SW480 (cell line): Measurements from ENCODE around the gene EPHA10.

Source experiments
- DNase-seq: peaks from one replicate; pipeline ENCODE4 v3.0.0-alpha.2; 2016; ENCODE audit warnings: low spot score

The EPHA10 gene

DNA sequence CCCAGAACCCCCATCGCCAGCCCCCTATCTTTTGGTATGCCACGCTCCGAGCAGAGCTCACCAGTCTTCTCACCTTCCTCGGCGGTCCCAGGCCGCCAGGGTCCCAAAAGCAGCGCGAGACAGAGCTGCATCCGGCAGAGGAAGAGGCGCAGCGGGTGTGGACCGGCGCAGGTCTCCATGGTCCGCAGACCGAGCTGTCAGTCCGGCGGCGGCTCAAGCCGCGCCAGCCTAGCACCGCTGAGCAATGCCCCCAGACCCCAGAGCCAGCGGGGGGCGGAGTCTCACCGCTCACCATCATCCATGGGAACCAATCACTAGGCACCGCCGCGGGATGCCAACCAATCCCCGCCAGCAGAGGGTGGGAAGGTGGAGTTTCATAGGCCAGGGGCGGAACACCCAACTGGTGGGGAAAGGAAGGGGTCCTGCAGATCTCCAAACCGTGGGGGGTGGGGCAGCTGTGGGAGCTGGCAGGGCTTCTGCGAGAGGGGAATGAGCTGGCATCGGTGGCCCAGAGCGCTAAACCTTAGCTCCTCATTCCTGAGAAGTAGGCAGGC lies at the start of gene EPHA10:
TSS of gene EPHA10 (minus strand) at position 233 of the 554 bp plus-strand sequence. CDS start at position 179, 54 bp downstream.
- no peak for DNase-seq

DNA sequence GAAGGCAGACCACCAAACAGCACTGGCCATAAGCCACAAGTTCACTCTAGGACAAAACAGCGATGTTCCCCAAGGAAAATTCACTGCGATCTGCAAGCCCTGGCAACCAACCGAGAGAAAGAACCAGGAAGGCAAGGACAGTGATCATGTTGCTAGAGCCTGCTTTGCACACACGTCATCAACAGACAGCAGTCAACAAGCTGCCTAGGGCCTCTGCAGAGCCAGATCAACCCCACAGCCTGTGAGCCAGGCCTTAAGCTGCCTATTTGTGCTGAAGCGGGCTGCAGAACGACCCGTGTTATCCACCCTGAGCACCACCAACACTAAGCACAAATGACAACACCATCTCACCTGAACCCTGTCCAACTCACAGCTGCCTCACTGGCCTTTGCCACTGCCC lies 49.3 kb upstream of the EPHA10 start:
- DNase-seq, result no peak

DNA sequence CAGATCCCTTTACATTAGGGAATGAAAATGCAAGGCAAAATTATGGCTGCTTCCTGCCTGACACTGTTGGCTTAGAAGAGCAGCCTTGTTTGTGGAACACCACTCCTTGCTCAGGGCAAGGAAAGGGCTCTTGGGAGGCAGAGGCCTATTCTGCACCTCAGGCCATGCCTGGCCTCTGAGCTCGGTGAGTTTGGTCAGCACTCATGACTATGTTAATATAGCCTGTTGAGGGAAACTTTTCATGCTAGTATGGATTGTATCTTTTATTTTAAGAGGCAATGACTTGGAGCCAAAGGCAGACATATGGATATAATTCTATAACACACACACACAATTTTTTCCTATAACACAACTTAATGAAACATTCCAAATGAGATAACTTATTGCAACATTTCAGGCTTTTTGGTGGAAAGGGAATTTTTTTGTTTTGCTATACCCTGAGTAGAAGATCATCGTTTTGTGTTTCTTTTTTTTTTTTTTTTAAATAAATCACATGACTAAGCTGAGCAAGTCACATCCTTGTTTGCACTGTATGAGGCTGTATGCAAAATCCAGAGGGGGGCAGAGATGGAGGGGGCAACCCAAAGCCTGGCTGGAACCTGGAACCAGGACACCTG lies 48.7 kb upstream of the EPHA10 start:
- no peak for DNase-seq

- peak; percentile 77 for DNase-seq
These were observed 46.2 kb upstream of the EPHA10 start for GRCh38 chr1:37811027-37811655.

DNA sequence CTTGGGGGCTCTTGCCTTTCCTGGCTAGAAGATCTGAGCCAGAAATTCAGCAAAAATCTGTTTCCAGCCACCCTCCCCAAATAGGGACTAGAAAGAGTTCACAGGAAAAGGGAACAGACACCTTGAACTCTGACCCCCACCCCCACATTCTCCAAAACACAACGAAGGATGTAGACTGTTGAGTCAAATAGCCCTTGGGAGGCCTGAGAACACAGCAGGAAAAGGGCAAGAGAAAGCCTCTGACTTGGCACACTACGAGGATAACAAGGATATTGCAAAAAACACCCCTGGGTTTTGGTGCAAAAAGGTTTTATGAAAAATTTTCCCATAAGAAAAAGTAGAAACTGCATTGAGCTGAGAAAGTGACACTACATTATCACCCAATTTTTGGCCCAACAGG lies 45.0 kb upstream of the EPHA10 start:
- no peak for DNase-seq

DNA sequence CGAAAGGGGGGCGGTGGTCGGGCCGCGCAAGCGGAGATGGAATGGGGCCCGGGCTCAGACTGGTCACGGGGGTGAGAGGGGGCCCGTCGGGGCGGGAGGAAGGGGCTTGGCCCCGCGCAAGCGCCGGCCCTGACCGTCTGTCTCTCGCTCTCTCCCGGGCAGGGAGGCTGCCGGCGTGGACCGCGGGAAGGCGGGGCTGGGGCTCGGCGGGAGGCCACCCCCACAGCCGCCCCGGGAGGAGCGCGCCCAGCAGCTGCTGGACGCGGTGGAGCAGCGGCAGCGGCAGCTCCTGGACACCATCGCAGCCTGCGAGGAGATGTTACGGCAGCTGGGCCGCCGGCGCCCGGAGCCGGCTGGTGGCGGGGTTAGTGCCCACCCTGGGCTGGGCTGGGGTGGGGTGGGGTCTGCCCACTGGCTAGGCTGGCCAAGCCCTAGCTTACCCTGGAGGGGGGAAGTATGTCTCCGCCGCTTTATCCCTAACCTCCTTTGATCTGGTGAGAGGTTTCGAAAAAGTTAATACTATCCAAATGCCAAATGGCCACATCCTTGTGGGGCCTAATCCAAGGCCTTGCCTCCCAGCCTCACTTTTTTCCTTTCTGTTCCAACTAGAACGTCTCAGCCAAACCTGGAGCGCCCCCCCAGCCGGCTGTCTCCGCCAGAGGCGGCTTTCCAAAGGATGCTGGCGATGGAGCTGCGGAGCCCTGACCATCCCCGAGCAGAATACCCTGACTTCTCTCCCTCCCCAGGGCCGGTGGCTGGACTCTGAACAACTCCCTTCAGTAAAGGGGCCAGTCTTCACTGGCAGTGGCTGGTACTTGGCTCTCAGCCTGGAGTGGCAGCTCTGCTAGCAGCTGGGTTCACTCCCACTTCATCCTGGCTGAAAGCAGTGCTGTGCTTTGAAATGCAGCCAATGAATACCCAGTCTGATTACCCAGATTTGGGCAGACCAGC lies 43.7 kb upstream of the EPHA10 start:
- DNase-seq, result peak; percentile 71

DNA sequence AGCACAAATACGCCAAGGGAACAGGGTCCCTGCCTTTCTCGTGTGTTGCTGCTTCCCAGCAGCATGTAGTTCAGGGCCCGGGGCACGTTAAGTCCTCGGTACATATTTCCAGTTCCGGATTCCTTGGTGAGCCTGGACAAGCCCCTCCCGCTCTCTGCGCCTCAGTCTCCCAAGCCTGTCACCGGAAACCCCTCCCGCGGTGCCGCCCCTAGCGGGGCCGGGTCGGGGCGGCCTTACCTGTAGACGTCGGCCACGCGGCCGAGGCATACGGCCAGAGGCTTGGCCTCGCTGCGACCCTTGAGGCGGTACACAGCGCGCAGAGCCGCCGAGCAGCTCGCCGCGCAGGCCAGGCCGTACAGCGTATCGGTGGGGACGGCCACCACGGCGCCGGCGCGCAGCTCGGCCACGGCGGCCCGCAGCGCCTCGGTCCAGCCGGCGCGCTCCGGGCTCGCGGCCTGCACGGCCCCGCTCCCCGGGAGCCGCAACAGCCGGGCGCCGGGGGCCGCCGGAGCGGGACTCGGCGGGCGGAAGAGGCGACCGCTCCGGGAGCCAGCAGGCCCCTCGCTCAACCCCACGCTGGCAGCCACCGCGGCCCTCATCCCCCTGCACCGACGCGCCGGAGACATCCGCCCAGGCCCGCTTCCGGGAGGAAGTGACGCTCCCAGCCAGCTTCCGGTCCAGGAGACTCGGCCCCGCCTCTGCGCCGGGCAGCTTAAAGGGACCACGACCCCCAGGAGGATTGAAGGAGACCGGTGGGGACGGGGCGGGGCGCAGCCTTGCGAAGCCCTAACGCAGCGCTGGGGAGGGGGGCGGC lies 42.8 kb upstream of the EPHA10 start, which contains the start of the genes C1orf122 and YRDC:
TSS of gene C1orf122 (plus strand) at position 236 of the 814 bp plus-strand sequence. CDS start 615 bp downstream, outside the sequence.
TSS of gene YRDC (minus strand) at position 654 of the 814 bp plus-strand sequence. CDS start at position 626, 28 bp downstream.
- DNase-seq, result peak; percentile 92

- DNase-seq, result no peak
These were observed 42.3 kb upstream of the EPHA10 start for GRCh38 chr1:37807220-37807554.

GRCh38 chr1:37802439-37802838 lies 37.5 kb upstream of the EPHA10 start:
- no peak for DNase-seq

- peak; percentile 12 for DNase-seq
These were observed 32.9 kb upstream of the EPHA10 start for GRCh38 chr1:37797750-37798345.

GRCh38 chr1:37795340-37796125 lies 30.6 kb upstream of the EPHA10 start:
- peak; percentile 73 for DNase-seq

GRCh38 chr1:37794372-37795339 lies 29.7 kb upstream of the EPHA10 start:
- DNase-seq, result no peak

DNA sequence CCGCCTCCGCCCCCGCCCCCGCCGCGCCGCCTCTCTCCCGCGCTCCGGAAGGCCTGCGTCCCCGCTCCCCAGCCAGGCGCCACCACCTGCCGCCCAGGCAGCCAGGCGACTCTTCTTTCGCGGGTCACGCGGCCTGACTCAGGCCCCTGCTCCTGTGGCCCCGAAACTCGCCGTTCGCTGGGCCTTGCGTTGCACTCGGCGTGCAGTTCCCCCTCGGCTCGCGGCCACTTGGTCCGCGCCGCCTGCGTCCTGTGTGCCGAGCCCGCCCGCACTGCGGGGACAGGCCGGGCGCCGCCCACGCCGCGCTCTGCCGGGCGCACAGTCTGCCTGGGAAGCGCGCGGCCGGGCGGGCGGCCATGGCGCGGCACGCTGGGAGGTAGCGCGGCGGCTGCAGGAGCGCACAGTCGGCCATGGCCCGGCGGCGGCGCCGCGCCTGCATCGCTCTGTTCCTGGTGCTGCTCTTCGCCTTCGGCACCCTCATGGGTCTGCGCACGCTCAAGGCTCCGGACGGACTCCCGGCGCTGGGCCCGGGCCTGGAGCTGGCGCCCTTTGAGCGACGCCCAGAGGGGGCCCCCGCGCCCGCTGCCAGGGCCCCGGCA lies 29.0 kb upstream of the EPHA10 start, which contains the start of gene MANEAL:
TSS of gene MANEAL (plus strand) at position 75 of the 599 bp plus-strand sequence. CDS start at position 411, 336 bp downstream.
- DNase-seq, result peak; percentile 61

GRCh38 chr1:37792943-37793686 lies 28.2 kb upstream of the EPHA10 start:
- DNase-seq, result no peak

DNA sequence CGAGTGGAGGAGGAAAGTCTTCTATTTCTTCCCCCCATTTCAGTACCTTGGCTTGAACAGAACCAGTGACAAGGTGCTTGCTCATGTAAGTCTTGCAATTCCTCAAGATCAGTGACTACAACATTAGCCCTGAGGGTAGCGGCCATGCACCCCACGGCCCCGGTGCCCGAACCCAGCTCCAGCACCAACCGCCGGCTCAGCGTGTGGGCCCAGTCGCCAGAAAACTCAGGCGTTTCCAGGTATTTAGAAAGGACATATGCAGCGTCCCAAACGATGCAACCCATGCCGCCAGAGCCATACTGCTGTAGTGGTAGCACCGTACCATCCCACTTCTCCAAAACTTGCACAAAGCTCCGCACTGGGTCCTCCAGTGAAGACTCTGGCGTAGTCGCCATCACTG lies 17.6 kb upstream of the EPHA10 start:
- no peak for DNase-seq

DNA sequence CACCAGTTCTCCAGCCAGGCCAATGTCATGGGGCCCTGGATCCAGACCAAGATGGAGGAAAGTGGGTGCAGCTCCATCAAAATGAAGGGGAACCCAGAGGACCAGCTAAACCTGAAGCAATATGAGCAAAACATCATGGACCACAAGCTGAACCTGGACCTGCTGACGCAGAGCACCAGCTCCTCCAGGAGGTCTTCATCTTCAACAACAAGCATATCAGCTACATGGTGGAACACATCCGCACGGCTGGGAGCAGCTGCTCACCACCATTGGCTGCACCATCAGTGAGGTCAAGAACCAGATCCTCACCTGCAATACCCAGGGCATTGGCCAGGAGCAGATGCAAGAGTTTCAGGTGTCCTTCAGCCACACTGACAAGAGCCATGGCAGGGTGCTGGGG lies 13.7 kb upstream of the EPHA10 start:
- DNase-seq, result no peak

GRCh38 chr1:37776946-37777516 lies 12.1 kb upstream of the EPHA10 start:
- DNase-seq, result no peak
